ENCODE measurements around the gene KRT6C. TPM values are rescaled to one million over a fixed set of nuclear protein-coding genes. Genes with fewer than 3 reads are reported as not detected.

The KRT6C gene
- not detected for polyA plus RNA-seq (2012; ENCODE audit: missing spikeins)

- no peak for DNase-seq (ENCODE audit: insufficient read length)
- FAIRE-seq: no peak
- TF ChIP-seq POLR2A (IDR thresholded peaks at IDR 0.05; ENCODE audit: low read depth, low read length): no peak
- no peak for TF ChIP-seq TAF1 (IDR thresholded peaks at IDR 0.05; ENCODE audit: borderline replicate concordance, low read depth, low read length)
- TF ChIP-seq POLR2AphosphoS5 (IDR thresholded peaks at IDR 0.05; ENCODE audit: low read depth, low read length): no peak
Observed at GRCh38 chr12:52473768-52474167, at the start of gene KRT6C. Gene KRT6C, minus strand, starts transcription at chr12:52473805. Its CDS starts 68 bp downstream, at chr12:52473737.

- DNase-seq (ENCODE audit: insufficient read length) (no peak), FAIRE-seq (no peak)
- TF ChIP-seq POLR2A (IDR thresholded peaks at IDR 0.05; ENCODE audit: low read depth, low read length) (no peak), TAF1 (IDR thresholded peaks at IDR 0.05; ENCODE audit: borderline replicate concordance, low read depth, low read length) (no peak), POLR2AphosphoS5 (IDR thresholded peaks at IDR 0.05; ENCODE audit: low read depth, low read length) (no peak)
Observed at GRCh38 chr12:52522346-52523011, 48.9 kb upstream of the KRT6C start.

- TF ChIP-seq POLR2A (IDR thresholded peaks at IDR 0.05; ENCODE audit: low read depth, low read length) (no peak), POLR2AphosphoS5 (IDR thresholded peaks at IDR 0.05; ENCODE audit: low read depth, low read length) (no peak), TAF1 (IDR thresholded peaks at IDR 0.05; ENCODE audit: borderline replicate concordance, low read depth, low read length) (no peak)
- FAIRE-seq: no peak
- no peak for DNase-seq (ENCODE audit: insufficient read length)
Observed at GRCh38 chr12:52521568-52522266, 48.1 kb upstream of the KRT6C start.

- FAIRE-seq (no peak), DNase-seq (ENCODE audit: insufficient read length) (no peak)
- TF ChIP-seq TAF1 (IDR thresholded peaks at IDR 0.05; ENCODE audit: borderline replicate concordance, low read depth, low read length): no peak
- TF ChIP-seq POLR2AphosphoS5 (IDR thresholded peaks at IDR 0.05; ENCODE audit: low read depth, low read length): no peak
- TF ChIP-seq POLR2A (IDR thresholded peaks at IDR 0.05; ENCODE audit: low read depth, low read length): no peak
Observed at GRCh38 chr12:52521175-52521567, 47.6 kb upstream of the KRT6C start.

GRCh38 chr12:52519826-52520662 is 46.4 kb upstream of the KRT6C start, which contains the start of gene KRT5:
Gene KRT5, minus strand, starts transcription at chr12:52520394. Its CDS starts 98 bp downstream, at chr12:52520296.
- DNase-seq (ENCODE audit: insufficient read length) (no peak), FAIRE-seq (no peak)
- TF ChIP-seq POLR2A (IDR thresholded peaks at IDR 0.05; ENCODE audit: low read depth, low read length) (no peak), TAF1 (IDR thresholded peaks at IDR 0.05; ENCODE audit: borderline replicate concordance, low read depth, low read length) (no peak), POLR2AphosphoS5 (IDR thresholded peaks at IDR 0.05; ENCODE audit: low read depth, low read length) (no peak)

GRCh38 chr12:52519387-52519703 is 45.7 kb upstream of the KRT6C start:
- FAIRE-seq (no peak), DNase-seq (ENCODE audit: insufficient read length) (no peak)
- TF ChIP-seq POLR2A (IDR thresholded peaks at IDR 0.05; ENCODE audit: low read depth, low read length) (no peak), POLR2AphosphoS5 (IDR thresholded peaks at IDR 0.05; ENCODE audit: low read depth, low read length) (no peak), TAF1 (IDR thresholded peaks at IDR 0.05; ENCODE audit: borderline replicate concordance, low read depth, low read length) (no peak)

- no peak for TF ChIP-seq POLR2AphosphoS5 (IDR thresholded peaks at IDR 0.05; ENCODE audit: low read depth, low read length)
- TF ChIP-seq TAF1 (IDR thresholded peaks at IDR 0.05; ENCODE audit: borderline replicate concordance, low read depth, low read length): no peak
- no peak for TF ChIP-seq POLR2A (IDR thresholded peaks at IDR 0.05; ENCODE audit: low read depth, low read length)
- FAIRE-seq: no peak
Observed at GRCh38 chr12:52518574-52519386, 45.2 kb upstream of the KRT6C start.

GRCh38 chr12:52517888-52518287 is 44.3 kb upstream of the KRT6C start:
- no peak for TF ChIP-seq POLR2AphosphoS5 (IDR thresholded peaks at IDR 0.05; ENCODE audit: low read depth, low read length)
- no peak for TF ChIP-seq POLR2A (IDR thresholded peaks at IDR 0.05; ENCODE audit: low read depth, low read length)
- no peak for TF ChIP-seq TAF1 (IDR thresholded peaks at IDR 0.05; ENCODE audit: borderline replicate concordance, low read depth, low read length)
- no peak for DNase-seq (ENCODE audit: insufficient read length)
- no peak for FAIRE-seq

More at GRCh38 chr12:52518574-52519386, 45.2 kb upstream of the KRT6C start:
- DNase-seq (ENCODE audit: insufficient read length): no peak

GRCh38 chr12:52517005-52517835 is 43.6 kb upstream of the KRT6C start:
- DNase-seq (ENCODE audit: insufficient read length) (no peak), FAIRE-seq (no peak)
- no peak for TF ChIP-seq POLR2A (IDR thresholded peaks at IDR 0.05; ENCODE audit: low read depth, low read length)
- no peak for TF ChIP-seq POLR2AphosphoS5 (IDR thresholded peaks at IDR 0.05; ENCODE audit: low read depth, low read length)
- no peak for TF ChIP-seq TAF1 (IDR thresholded peaks at IDR 0.05; ENCODE audit: borderline replicate concordance, low read depth, low read length)
